Adrenal gland (tissue), 5 donors: ENCODE results near the gene TFPI.

ENCODE experiments used
- CTCF ChIP-seq, 6 experiments: fragments of 450-650 bp in 4 of 6; fragments of 200-600 bp in 2 of 6; sonication (generic) in 1 of 6; IDR thresholded peaks; 1 replicate in 5 of 6; 2 replicates in 1 of 6; pipeline versions ENCODE4 v1.5.1 to v1.8.0; 2016 to 2021; ENCODE audit warnings: antibody characterized with exemption in 6 of 6, mild to moderate bottlenecking in 2 of 6, moderate library complexity in 1 of 6
- POLR2A ChIP-seq, 2 donors: fragments of 450-650 bp; IDR thresholded peaks; one replicate each; pipeline ENCODE4 v1.6.1; 2017; ENCODE audit warnings: antibody characterized with exemption in 2 of 2, mild to moderate bottlenecking in 2 of 2, moderate library complexity in 1 of 2
- donor health status: DM: no; HTN: no; CAD: no.

GRCh38 chr2:187569042-187569441 is 14.8 kb upstream of the TFPI start:
- no peak for TF ChIP-seq CTCF (IDR thresholded peaks at IDR 0.05)
- TF ChIP-seq POLR2A (IDR thresholded peaks at IDR 0.05): no peak
